ENCODE measurements around the gene FBXL16. TPM values are rescaled to one million over a fixed set of nuclear protein-coding genes. Genes with fewer than 3 reads are reported as not detected.
A peak's percentile ranks its signal among the peaks of the same experiment; 100 is the strongest.

The FBXL16 gene
- total and polyA plus RNA-seq, 9 of the 15 experiments (the other 6 are each of a cell fraction or from before 2014, with no cell fraction given): 0.21 to 8.2 (median 1.7) TPM

GRCh38 chr16:667780-668518, 37.7 kb downstream of the FBXL16 start, which contains the start of gene RHOT2 (continued):
- TF ChIP-seq CCNT2 (IDR thresholded peaks at IDR 0.05; ENCODE audit: borderline replicate concordance, extremely low read depth, insufficient read length, low read depth, low read length) (peak; percentile 96), HDAC6 (IDR thresholded peaks at IDR 0.05; ENCODE audit: low read depth, low read length) (no peak), RFX7 (CRISPR knock-in tag; IDR thresholded peaks at IDR 0.05) (no peak), POLR2G (IDR thresholded peaks at IDR 0.05; ENCODE audit: low read depth, low read length) (peak; percentile 85), ZNF175 (CRISPR knock-in tag; IDR thresholded peaks at IDR 0.05; ENCODE audit: low read depth) (no peak), TEAD4 (IDR thresholded peaks at IDR 0.05; ENCODE audit: low read length) (no peak), TEAD4 (CRISPR knock-in tag; IDR thresholded peaks at IDR 0.05; ENCODE audit: borderline replicate concordance) (no peak), ZNF518B (CRISPR knock-in tag; IDR thresholded peaks at IDR 0.05) (no peak), HNRNPLL (IDR thresholded peaks at IDR 0.05; ENCODE audit: low read depth, low read length, poor library complexity, severe bottlenecking) (no peak), RBM22 (IDR thresholded peaks at IDR 0.05; ENCODE audit: low read depth, low read length, poor library complexity, severe bottlenecking) (no peak), MYNN (IDR thresholded peaks at IDR 0.05) (no peak), MYNN (CRISPR knock-in tag; IDR thresholded peaks at IDR 0.05) (no peak), CBX1 (IDR thresholded peaks at IDR 0.05; ENCODE audit: low read depth) (no peak), HNRNPK (IDR thresholded peaks at IDR 0.05; ENCODE audit: low read depth, low read length, poor library complexity, severe bottlenecking) (peak; percentile 70)

Measured in K562 (cell line).